HepG2 (cell line): ENCODE results near the gene CAMK1D.

ENCODE experiments used
- CCDC6 ChIP-seq: sonication (generic); formaldehyde crosslinking; IDR thresholded peaks from 2 replicates; pipeline ENCODE4 v1.8.1; 2022; ENCODE audit warnings: mild to moderate bottlenecking, missing genetic modification reagents, moderate library complexity
- EP300 ChIP-seq, 3 experiments: sonication (generic) in 1 of 3; formaldehyde crosslinking in 1 of 3; IDR thresholded peaks; 2 replicates each; pipeline versions ENCODE4 v1.5.1 to v1.6.1; 2011 to 2020; ENCODE audit warnings: low read depth in 2 of 3, low read length in 2 of 3, borderline replicate concordance in 1 of 3, improper control_type of control experiment in 1 of 3, mild to moderate bottlenecking in 1 of 3, missing genetic modification reagents in 1 of 3, moderate library complexity in 1 of 3
- EZH2 ChIP-seq: conservative IDR thresholded peaks from 2 replicates; pipeline ENCODE4 v1.6.1; 2012; ENCODE audit warnings: mild to moderate bottlenecking, low read depth, low read length, moderate library complexity
- MYC ChIP-seq: sonication (generic); formaldehyde crosslinking; IDR thresholded peaks from 2 replicates; pipeline ENCODE4 v1.9.0; 2021; ENCODE audit warnings: missing genetic modification reagents, borderline replicate concordance
- MYNN ChIP-seq: sonication (generic); formaldehyde crosslinking; IDR thresholded peaks from 2 replicates; pipeline ENCODE4 v1.4.0; 2020; ENCODE audit warnings: mild to moderate bottlenecking, low read depth, missing genetic modification reagents
- TF ChIP-seq, protein P1 (sequence below): sonication (generic); formaldehyde crosslinking; IDR thresholded peaks from 2 replicates; pipeline ENCODE4 v1.5.0; 2020; ENCODE audit warnings: missing genetic modification reagents, mild to moderate bottlenecking, borderline replicate concordance
- TF ChIP-seq, protein P2 (sequence below): sonication (generic); formaldehyde crosslinking; IDR thresholded peaks from 2 replicates; pipeline ENCODE4 v1.5.0; 2020; ENCODE audit warnings: mild to moderate bottlenecking, missing genetic modification reagents, moderate library complexity

DNA sequence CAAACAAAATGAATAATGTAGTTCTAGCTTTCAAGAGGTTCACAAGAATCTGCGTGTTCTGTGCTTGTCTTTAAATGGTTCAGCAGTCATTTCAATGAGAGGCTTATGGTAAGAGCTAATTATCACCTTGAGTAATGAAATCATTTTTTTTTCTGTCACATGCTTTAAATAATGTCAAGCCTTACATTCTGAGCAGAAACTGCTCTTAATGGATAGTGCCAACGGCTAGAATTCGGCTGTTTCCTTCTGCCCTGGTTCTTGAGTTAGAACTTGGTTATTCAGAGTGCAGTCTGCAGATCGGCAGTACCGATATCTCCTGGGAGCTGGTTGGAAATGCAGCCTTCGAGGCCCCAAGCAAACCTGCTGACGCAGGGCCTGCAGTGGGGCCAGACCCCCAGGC is 316.2 kb downstream of the CAMK1D start:
- TF ChIP-seq, protein P1, sequence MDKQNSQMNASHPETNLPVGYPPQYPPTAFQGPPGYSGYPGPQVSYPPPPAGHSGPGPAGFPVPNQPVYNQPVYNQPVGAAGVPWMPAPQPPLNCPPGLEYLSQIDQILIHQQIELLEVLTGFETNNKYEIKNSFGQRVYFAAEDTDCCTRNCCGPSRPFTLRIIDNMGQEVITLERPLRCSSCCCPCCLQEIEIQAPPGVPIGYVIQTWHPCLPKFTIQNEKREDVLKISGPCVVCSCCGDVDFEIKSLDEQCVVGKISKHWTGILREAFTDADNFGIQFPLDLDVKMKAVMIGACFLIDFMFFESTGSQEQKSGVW: no peak
- TF ChIP-seq, protein P2, sequence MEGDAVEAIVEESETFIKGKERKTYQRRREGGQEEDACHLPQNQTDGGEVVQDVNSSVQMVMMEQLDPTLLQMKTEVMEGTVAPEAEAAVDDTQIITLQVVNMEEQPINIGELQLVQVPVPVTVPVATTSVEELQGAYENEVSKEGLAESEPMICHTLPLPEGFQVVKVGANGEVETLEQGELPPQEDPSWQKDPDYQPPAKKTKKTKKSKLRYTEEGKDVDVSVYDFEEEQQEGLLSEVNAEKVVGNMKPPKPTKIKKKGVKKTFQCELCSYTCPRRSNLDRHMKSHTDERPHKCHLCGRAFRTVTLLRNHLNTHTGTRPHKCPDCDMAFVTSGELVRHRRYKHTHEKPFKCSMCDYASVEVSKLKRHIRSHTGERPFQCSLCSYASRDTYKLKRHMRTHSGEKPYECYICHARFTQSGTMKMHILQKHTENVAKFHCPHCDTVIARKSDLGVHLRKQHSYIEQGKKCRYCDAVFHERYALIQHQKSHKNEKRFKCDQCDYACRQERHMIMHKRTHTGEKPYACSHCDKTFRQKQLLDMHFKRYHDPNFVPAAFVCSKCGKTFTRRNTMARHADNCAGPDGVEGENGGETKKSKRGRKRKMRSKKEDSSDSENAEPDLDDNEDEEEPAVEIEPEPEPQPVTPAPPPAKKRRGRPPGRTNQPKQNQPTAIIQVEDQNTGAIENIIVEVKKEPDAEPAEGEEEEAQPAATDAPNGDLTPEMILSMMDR (CRISPR knock-in tag): no peak
- TF ChIP-seq CCDC6 (CRISPR knock-in tag) (no peak), MYNN (CRISPR knock-in tag) (no peak), MYC (CRISPR knock-in tag) (no peak), EP300 (IDR thresholded peaks at IDR 0.05; ENCODE audit: low read depth in 2 of 2, low read length in 2 of 2) (no peak), EP300 (CRISPR knock-in tag; IDR thresholded peaks at IDR 0.05; ENCODE audit: borderline replicate concordance) (no peak), EZH2 (no peak)
